Urinary bladder (tissue), 4 donors: ENCODE data around the gene HYPK. TPM values are rescaled to one million over a fixed set of nuclear protein-coding genes. Genes with fewer than 3 reads are reported as not detected.

Source experiments
- DNase-seq: peaks from one replicate; pipeline ENCODE4 v3.0.0-alpha.2; 2015; ENCODE audit errors: extremely low spot score
- H3K27ac ChIP-seq: one replicate; pipeline ENCODE4 v1.5.1; 2013; ENCODE audit warnings: low read depth, mild to moderate bottlenecking, moderate library complexity
- H3K36me3 ChIP-seq: one replicate; pipeline ENCODE4 v1.6.1; 2013; ENCODE audit warnings: mild to moderate bottlenecking, moderate library complexity; ENCODE audit not compliant: insufficient read depth
- H3K4me1 ChIP-seq: one replicate; pipeline ENCODE4 v1.6.1; 2013; ENCODE audit warnings: mild to moderate bottlenecking, moderate library complexity; ENCODE audit not compliant: insufficient read depth
- H3K4me3 ChIP-seq: one replicate; pipeline ENCODE4 v1.5.1; 2013; ENCODE audit warnings: low read depth, low read length
- WGBS: extraction: QIAGEN DNeasy Blood & Tissue Kit; methylation state at CpG from one replicate; pipeline ENCODE4 v1.1.7; 2013; 5-methylcytosine and 5-hydroxymethylcytosine counted together
- polyA plus RNA-seq: library from polyadenylated mRNA; stranded (reverse); fragments of 200-250 nt; gene quantifications from one replicate; pipeline ENCODE4 v1.2.3, GENCODE V29; 2013
- total RNA-seq: library from RNA; depleted of rRNA; stranded (reverse); fragments of >200 nt; gene quantifications from one replicate; pipeline ENCODE4 v1.2.3, GENCODE V29; 2014
- donor health status: healthy with polysubstance abuse.
- donor health status: healthy.

The HYPK gene
- total RNA-seq (5.3 TPM), polyA plus RNA-seq (11.9 TPM)

- peaks cover 2% of the 10 kb centered on the region for H3K4me1 ChIP-seq
- H3K27ac ChIP-seq, result peak within 1 kb of the TSS; percentile 84
- peak; percentile 79 for DNase-seq
- peak within 1 kb of the TSS; percentile 87 for H3K4me3 ChIP-seq
- 3% methylated on average over 44 of the region's 44 CpGs for WGBS
- H3K36me3 ChIP-seq, result peaks cover 6% of the 10 kb centered on the region
Observed at GRCh38 chr15:43800286-43801141, at the start of gene HYPK. Gene HYPK, plus strand, starts transcription at chr15:43800599. Its CDS starts 24 bp downstream, at chr15:43800623.

- peaks cover 2% of the 10 kb centered on the region for H3K36me3 ChIP-seq
- no peak overlapping the region for H3K27ac ChIP-seq
- DNase-seq, result no peak
- 82% methylated on average over 6 of the region's 6 CpGs for WGBS
- H3K4me3 ChIP-seq, result no peak overlapping the region
- H3K4me1 ChIP-seq, result peaks cover 4% of the 10 kb centered on the region
Observed at GRCh38 chr15:43751885-43752284, 48.5 kb upstream of the HYPK start.

- H3K36me3 ChIP-seq, result peaks cover 11% of the 10 kb centered on the region
- no peaks in the 10 kb centered on the region for H3K4me1 ChIP-seq
- no peak for DNase-seq
- no peak overlapping the region for H3K4me3 ChIP-seq
- no peak overlapping the region for H3K27ac ChIP-seq
- WGBS, result 34% methylated on average over 6 of the region's 6 CpGs
Observed at GRCh38 chr15:43762824-43763223, 37.6 kb upstream of the HYPK start.

GRCh38 chr15:43763819-43764446, 36.5 kb upstream of the HYPK start:
- H3K4me1 ChIP-seq, result no peaks in the 10 kb centered on the region
- 40% methylated on average over 2 of the region's 2 CpGs for WGBS
- peaks cover 10% of the 10 kb centered on the region for H3K36me3 ChIP-seq
- H3K4me3 ChIP-seq, result no peak overlapping the region
- H3K27ac ChIP-seq, result no peak overlapping the region
- DNase-seq, result no peak

DNA sequence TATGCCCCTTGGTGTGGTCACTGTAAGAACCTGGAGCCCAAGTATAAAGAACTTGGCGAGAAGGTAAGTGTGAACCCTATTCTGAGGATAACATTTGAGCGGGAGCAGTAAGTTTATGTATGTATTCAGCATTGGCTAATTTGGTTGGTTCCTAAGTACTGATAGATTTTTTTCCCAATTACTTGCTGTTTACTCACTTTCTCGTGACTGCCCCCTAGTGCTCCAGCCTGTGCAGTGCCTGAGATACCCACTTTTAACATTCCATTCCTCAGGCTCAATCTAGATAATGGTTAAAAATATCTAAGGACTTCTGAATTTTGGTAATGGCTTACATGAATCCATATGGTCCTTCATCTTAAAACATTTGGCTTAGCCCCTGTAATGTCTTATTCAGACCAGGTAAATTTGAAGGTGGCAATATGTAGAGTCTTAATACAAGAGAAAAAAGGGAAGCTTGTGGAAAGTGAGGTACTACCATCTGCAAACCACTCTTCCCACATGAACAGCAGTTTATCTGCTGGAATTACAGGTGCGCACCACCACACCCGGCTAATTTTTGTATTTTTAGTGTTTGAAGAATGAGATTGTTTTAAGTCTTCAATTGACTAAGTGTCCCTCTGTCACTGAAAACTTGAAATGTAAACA, 30.7 kb upstream of the HYPK start:
- H3K4me3 ChIP-seq, result no peak overlapping the region
- 70% methylated on average over 5 of the region's 5 CpGs for WGBS
- no peak for DNase-seq
- H3K27ac ChIP-seq, result no peak overlapping the region
- peaks cover 15% of the 10 kb centered on the region for H3K36me3 ChIP-seq
- no peaks in the 10 kb centered on the region for H3K4me1 ChIP-seq

GRCh38 chr15:43771816-43772215, 28.6 kb upstream of the HYPK start:
- no peak overlapping the region for H3K27ac ChIP-seq
- peaks cover 11% of the 10 kb centered on the region for H3K36me3 ChIP-seq
- DNase-seq, result no peak
- H3K4me1 ChIP-seq, result no peaks in the 10 kb centered on the region
- H3K4me3 ChIP-seq, result no peak overlapping the region
- WGBS, result 54% methylated on average over 2 of the region's 2 CpGs

- no peaks in the 10 kb centered on the region for H3K4me1 ChIP-seq
- H3K36me3 ChIP-seq, result peaks cover 10% of the 10 kb centered on the region
- no peak overlapping the region for H3K27ac ChIP-seq
- H3K4me3 ChIP-seq, result no peak overlapping the region
- no peak for DNase-seq
Observed at GRCh38 chr15:43772624-43773023, 27.8 kb upstream of the HYPK start.

- DNase-seq, result no peak
- Histone ChIP-seq H3K36me3 (peaks cover 6% of the 10 kb centered on the region), H3K4me3 (no peak overlapping the region), H3K4me1 (no peaks in the 10 kb centered on the region), H3K27ac (no peak overlapping the region)
- 68% methylated on average over 4 of the region's 4 CpGs for WGBS
Observed at GRCh38 chr15:43774062-43774461, 26.3 kb upstream of the HYPK start.

DNA sequence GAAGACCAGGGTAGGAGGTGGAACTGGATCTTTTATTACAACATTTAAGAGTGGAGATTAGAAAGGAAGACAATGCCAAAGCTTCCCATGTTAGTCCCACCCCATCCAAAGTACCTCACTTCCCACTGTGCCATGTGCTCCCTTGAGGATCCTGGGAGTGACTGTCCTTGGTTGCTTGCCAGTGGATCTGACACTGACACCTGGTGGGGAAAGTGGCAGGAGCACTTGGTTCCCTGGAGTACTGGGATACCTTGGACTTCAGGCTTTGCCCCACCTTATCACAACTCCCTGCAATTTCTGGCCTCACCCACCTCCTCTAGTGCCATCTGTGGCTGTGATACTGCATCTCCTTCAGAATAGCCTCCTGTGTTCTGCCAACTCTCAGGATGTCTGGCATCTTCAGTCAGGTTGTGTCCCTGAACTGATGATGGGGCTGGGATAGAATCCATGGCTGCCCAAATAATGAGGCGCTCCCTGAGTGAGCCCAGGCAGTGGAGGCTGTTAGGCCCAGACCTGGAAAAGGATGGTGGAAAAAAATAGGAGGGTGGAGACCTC, 24.9 kb upstream of the HYPK start:
- no peak for DNase-seq
- 98% methylated on average over 1 of the region's 1 CpG for WGBS
- Histone ChIP-seq H3K27ac (no peak overlapping the region), H3K4me1 (no peaks in the 10 kb centered on the region), H3K36me3 (peaks cover 5% of the 10 kb centered on the region), H3K4me3 (no peak overlapping the region)

DNA sequence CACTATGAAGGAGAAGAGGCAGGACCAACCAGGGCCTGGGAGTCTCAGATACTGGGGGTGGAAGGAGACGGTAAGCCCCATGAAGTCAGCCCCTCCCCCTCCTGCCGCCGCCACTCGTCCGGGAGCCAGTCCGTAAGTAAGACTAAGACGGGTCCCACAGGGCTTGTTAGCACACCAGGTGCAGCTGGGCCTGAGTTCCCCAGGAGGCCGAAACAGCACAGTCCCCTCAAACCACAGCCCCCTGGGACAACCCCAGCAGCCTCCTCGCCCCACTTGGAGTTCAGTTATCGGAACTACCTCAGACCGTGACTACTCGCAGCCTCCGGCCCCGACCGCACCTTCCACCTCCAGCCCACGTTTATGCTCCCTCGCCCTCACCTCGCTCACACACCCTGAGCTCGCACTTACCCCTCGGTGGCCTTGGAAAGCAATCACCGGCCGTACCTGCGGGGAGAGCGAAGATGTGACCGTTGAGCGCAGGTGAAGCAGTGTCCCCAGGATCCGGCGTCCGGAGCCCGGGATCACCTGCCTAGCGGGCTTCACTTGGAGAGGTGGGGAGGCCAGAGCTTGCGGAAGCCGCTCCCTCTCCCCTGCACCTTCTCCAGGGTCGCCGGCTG, 24.2 kb upstream of the HYPK start:
- H3K36me3 ChIP-seq, result peaks cover 5% of the 10 kb centered on the region
- WGBS, result 26% methylated on average over 35 of the region's 35 CpGs
- no peak for DNase-seq
- no peaks in the 10 kb centered on the region for H3K4me1 ChIP-seq
- H3K27ac ChIP-seq, result peak overlapping the region; percentile 64
- peak overlapping the region; percentile 55 for H3K4me3 ChIP-seq

DNA sequence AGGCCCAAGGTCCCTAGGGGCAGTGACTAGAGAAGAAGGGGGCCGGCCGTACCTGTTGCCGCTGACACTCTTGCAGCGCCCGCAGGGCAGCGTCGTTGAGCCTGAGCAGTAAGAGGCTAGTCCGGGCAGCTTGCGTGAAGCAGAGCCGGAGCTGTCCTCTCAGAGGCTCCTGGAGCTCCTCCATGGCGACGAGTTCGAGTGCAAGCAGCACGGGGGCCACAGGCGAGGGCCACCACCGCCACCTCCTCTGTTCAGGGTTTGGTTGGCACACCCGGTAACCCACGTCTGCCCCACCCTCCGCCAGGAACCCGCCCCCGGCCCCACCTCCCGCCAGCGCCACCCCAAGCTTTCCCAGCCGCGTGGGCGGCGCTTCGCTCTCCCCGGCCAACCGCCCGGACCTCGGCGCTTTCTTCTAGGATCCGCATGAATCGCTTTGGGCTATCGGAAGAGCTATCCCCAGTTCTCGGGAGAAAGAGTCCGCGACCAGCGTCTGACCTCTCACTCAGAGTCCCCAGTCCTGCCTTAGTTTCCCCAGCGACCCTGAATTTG, 23.6 kb upstream of the HYPK start, which contains the start of gene ELL3:
Gene ELL3 (minus strand): TSS at position 249 of the 549 bp plus-strand sequence. CDS start 65 bp downstream, at position 184.
- under 1% methylated on average over 41 of the region's 41 CpGs for WGBS
- H3K4me3 ChIP-seq, result peak within 1 kb of the TSS; percentile 55

DNA sequence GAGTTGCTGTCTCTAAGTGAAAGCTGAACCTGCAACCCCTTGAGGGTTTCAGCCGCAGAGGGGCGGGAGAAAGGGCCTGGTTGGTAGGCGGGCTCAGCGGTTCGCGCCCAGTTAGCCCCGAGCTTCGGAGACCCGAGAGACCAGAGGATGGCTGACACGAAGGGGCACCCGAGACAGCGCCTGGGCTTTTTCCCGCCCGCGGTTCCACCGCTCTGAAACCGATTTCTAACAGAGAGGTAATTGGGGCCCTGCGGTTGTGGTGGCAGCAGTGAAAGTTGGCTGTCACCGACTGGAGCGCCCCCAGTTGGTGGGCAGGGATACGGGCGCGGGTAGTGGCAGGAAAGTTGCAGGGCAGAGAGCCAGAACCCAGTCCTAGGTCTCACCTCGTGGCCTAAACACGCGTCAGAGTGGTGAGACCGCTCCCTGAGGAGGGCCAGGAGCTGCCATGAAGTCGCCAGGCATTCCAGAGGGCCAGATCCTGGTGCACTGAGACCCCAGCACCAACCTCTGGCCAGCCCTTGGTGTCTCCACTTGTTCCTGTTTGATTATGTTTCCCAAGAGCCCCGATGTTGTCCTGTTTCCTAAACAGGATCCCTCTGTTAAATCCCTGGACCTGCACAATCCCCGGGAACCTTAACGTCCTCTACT, 23.0 kb upstream of the HYPK start:
- DNase-seq, result no peak
- Histone ChIP-seq H3K4me1 (no peaks in the 10 kb centered on the region), H3K36me3 (peaks cover 4% of the 10 kb centered on the region), H3K27ac (peak overlapping the region; percentile 40), H3K4me3 (peak overlapping the region; percentile 55)
- WGBS, result 1% methylated on average over 31 of the region's 31 CpGs

More for the DNA sequence above, 23.6 kb upstream of the HYPK start, which contains the start of gene ELL3:
- DNase-seq, result no peak
- H3K36me3 ChIP-seq, result peaks cover 4% of the 10 kb centered on the region
- peak within 1 kb of the TSS; percentile 64 for H3K27ac ChIP-seq
- no peaks in the 10 kb centered on the region for H3K4me1 ChIP-seq
